Pons (tissue), 1 donor: ENCODE measurements around the gene MT1H.
"Not testable (repeated sequence)": the region's sequence is repeated elsewhere in the genome, so short reads cannot be mapped to it uniquely, and the experiment has no call there.

Experiments
- DNase-seq: peaks from one replicate; pipeline ENCODE4 v3.0.0-alpha.2; 2016; ENCODE audit warnings: low spot score

Gene MT1H

DNA sequence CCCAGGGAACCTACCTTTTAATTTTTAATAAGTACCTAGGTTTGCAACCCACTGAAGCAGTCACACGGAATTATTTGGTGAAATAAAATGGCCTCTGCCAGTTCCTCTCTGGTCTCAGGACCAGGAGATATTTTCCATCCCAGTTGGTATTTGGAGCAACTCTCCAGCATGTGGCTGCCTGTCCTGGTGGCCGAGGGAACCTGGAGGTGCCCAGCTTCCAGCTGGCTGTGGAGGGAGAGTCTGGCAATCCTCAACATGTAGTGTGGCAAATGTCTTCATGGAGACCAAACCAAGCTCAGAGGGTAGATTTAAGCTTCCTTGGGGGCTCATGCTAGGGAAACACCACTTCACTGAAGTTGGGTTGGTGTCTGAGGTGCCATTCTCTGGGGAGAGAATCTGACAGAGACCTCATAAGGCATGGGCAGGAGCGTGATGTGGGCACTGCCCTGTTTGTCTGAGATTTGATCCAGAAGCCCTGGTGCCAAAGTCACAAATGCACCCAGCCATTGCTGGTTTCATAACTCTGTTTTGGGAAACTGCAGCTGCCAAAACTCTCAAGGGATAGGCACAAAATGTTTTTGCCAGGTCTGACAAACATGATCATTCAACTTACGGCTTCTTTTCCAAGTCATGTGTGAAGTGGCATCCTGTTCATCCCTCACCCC lies 15.4 kb downstream of the MT1H start:
- no peak for DNase-seq

DNA sequence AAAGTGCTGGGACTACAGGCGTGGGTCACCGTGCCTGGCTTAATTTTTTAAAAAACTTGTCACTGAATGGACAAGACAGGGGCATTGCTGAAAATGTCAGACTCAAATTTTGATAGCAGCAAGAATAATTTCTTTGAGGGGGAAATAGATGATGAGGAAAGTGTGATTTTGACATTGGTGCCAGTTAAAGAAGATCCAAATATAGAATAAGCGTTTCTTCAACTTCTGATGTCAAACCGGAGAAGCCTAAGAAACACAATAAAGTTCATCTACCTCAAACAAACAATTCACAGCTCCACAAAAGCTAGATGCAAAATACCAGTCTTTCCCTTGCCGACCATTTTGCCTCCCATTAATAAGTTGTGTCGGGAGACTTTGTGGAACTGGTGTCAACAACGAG lies 17.1 kb downstream of the MT1H start:
- no peak for DNase-seq

DNA sequence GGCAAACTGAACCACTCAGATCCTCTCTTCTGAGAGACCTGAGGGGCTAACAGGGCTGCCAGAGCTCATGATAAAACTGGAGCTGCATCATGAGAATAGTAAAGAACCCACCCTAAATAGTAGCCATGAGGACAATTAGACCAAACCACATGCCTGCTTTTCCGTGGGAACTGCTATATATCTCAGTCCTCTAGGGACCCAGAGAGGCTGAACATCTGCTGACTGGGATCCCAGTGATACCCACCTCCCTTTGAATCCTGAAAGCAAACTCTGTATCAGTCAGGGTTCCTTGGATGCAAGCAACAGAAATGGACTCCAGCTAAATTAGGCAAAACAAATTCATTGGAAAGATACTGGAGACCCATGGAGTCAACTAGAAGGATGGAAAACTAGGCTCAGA lies 19.1 kb downstream of the MT1H start:
- DNase-seq: no peak

DNA sequence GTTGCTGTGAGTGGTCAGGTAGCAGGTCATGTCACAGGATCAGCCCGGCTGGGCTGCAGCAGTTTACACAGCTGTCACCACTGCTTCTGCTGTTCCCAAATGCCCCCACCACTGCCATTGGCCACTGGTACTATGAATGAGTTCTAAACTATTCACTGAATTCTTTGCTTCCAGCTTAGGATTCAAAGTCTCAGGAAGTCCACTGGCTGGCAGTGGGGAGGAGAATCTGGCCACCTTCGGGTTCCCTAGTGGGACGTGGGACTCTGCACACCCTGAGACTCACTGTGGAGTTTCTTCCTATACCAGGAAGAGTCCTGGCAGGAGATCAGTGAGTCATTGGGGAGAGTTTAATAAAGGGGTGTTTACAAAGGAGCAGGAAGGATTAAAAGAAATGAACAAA lies 19.6 kb downstream of the MT1H start:
- no peak for DNase-seq

DNA sequence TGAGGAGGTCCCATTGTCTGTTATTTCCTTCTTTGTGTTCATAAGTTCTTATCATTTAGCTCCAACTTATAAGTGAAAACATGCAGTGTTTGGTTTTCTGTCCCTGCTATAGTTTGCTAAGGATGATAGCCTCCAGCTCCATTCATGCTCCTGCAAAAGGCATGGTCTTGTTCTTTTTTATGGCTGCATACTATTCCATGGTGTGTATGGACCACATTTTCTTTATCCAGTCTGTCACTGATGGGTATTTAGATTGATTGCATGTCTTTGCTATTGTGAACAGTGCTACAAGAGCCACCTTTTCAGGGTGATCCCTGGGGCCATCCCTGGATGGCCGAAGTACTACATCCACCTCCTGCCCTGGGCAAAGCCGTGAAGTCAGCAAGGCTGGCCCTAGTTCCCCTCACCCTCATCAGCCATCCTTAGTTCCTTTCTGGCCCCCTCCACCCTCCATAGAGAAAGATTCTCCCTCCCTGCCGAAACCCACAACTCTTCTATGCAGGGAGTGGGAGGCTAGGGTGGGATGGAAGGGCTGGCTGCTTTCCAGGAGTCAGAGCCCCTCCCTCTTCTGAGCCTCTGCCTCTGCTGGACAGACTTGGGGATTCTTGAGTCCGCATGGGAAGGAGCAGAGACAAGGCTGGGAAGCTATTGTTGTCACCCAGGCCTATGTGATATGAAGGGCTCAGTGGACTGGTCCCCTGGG lies 21.0 kb downstream of the MT1H start:
- DNase-seq: no peak

DNA sequence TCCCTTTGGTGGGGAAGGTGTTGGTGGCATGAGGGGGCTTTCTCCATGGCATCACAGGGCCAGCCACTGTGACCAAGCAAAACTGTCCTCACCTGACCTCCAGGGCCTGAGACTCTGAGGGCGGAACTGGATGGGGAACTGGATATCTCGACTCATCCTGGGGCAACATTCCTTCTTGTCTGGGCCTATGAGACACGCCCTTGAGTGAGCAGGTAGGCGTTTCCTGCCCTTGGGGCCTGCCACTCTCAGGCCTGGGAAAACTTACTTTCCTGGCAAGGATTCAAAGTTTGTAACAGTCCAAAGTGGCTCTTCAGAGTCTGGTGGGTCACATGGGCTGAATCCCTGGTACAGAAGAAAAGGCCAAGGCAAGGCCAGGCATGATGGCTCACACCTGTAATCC lies 22.3 kb downstream of the MT1H start:
- DNase-seq: no peak

DNA sequence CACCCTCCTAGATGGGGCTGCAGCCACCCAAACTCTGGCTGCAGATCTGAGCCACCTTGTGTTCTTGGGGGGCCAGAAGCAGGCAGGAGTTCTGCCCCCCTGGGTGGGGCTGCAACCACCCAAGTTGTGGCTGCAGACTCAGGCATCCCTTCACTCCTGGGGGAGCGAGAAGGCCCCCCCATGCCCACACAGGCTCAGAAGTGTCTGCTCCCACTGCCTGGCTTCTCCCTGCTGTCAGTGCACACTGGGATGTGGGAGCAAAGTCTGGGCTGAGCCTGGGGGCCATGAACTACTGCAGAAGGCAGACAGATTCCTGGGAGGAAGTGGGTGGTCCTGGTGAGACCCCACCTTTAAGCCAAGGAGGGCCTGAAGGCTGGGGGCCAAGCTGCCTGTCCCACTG lies 25.6 kb downstream of the MT1H start:
- DNase-seq: no peak

DNA sequence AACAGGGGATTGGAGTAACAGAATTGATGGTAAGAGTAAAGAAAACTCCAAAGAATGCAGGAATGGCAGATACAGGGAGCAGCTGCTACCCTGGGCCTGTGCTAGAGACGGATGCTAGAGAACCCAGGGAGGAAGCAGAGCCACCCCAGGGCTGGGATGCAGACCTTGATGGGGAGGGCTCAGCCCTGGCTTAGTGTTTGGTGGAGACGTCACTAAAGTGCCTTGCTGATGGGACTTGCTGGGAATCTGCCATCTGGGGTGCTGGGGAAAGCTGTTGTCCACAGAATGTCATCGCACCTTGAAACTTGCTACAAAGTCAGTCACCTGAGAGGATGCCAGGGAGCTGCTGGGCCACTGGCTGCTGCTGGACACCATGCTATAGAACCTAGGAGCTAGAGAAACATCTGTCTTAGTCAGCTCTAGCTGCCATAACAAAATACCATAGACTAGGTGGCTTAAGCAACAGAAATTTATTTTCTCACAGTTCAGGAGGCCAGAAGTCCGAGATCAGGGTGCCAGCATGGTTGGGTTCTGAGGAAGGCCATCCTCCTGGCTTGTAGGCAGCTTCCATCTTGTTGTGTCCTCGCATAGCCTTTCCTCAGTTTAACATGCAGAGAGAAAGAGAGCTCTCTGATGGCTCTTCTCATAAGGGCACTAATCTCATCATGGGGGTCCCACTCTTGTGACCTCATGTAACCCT lies 28.0 kb downstream of the MT1H start:
- no peak for DNase-seq

DNA sequence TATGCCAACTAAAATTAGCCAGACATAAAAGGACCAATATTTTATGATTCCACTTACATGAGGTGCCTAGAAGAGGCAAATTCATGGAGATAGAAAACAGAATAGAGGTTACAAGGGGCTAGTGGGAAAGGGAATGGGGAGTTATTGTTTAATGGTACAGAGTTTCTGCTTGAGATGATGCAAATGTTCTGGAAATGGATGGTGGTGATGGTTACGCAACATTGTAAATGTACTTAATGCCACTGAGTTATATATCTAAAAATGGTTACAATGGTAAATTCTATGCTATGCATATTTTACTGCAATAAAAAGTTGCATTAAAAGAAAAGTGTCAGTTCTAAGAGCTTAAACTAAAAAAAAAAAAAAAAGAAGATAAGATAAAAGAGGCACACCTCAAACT lies 30.6 kb downstream of the MT1H start:
- no peak for DNase-seq

DNA sequence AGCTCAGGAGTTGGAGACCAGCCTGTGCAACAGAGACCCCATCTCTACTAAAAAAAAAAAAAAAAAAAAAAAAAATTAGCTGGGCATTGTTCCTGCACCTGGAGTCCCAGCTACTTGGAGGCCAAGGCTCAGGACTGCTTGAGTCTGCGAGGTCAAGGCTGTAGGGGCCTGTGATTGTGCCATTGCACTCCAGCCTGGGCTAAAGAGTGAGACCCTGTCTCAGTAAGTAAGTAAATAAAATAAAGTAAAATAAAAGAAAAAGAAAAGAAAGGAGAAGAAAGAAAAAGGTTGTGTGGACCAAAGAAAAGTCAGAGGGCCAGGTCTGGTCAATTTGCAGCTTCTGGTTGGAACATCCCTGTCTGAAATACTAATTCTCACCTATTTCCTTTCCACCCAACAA lies 31.0 kb downstream of the MT1H start:
- no peak for DNase-seq

DNA sequence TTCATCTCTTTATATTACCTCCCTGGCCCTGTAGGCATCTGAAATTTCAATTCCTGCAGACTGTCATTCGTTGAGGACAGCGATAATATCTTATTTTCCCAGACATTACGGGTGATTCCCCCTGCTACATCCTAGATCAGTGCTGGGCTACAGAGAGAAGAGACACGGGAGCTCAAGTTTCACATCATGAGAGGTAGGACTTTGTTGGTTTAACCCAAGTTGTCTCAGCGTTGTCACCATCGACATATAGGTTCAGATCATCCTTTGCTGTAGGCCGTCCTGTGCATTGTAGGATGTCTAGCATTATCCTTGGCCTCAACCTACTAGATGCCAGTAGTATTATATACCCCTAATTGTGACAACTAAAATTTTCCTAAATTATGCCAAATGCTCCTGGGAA lies 31.9 kb downstream of the MT1H start:
- DNase-seq: no peak

DNA sequence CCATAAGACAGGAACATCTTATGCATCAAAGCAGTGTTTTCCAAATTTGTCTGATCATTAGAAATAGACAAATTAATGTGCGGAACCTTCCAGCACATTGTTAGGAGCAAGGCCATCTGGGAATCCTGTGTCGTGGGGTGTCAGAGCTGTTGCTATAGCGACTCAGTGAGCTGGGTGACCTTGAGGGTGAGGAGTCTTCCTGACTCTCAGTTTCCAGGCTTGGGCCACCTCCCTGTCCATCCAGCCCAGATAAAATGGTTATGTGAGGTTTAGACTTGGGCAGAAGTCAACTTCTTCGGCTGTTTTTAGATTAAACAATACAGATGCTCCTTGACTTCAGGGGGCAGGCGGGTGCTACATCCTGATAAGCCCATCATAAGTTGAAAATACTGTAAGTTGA lies 33.2 kb downstream of the MT1H start:
- DNase-seq: no peak

DNA sequence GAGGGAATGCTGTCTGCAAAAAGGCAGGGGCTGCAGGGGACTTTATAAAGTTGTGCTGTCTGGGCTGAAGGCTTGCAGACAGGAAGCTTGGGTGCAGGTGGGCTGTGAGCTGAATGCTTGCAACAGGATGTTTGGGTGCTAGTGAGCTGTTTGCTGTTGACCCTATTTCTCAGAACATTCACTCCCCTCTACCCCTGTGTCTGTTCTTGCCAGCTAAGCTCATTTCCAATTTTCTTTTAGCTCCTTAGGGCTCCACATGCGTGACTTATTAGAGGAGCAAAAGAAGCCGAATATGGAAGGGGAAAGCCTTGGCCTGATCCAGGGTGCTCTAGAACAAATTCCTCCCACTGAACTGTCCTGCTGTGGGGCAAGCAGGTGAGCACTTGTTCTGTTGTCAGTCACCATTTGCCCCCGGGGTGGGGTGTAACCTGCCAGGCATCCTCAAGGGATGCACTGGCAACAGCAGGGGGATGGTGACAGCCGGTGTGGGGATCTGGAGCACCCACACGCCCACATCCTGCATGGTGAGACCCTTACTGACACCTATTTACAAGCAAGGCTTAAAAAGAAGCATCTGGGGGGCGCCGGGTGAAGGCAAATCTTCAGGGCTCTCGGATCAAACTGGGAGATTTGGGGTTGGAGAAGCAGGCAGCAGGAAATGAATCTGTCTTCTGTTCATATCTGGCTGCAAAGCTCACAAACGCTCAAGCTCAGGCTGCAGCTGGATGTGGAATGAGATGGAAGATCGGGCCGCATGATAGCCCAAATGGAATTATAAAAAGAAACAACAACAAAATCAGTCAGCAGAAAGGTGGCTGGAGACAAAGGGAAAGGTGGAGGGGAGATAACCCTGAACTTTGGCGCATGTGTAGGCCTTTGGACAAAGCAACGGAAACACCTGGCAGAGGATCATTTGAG lies 39.2 kb downstream of the MT1H start:
- DNase-seq: no peak

DNA sequence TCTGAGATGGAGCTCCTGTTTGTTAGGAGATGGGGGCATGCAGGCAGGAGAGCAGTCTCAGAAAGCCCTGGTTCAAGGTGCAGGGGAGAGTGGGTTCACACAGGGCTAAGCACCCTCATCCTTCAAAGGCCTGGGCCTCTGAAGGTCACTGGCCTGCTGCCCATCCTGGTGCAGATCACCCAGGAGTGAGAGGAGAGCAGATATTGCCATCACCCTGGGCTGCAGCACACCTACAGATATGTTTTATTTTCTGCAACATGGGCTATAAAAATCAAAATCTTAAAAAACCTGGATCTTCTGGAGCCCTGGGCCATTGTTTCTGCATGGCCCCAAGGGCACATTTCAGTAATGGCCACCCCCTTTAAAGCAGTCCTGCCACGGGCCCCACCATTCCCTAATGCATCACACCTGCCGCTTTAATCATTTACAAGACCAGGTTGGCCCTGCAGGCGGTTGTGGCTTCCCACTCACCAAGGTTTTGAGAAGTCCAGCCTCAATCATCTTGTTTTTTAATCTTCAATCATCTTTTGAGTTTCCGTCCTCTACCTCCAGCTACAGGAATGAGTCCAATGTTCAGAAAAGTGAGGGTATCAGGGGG lies 39.9 kb downstream of the MT1H start:
- no peak for DNase-seq

DNA sequence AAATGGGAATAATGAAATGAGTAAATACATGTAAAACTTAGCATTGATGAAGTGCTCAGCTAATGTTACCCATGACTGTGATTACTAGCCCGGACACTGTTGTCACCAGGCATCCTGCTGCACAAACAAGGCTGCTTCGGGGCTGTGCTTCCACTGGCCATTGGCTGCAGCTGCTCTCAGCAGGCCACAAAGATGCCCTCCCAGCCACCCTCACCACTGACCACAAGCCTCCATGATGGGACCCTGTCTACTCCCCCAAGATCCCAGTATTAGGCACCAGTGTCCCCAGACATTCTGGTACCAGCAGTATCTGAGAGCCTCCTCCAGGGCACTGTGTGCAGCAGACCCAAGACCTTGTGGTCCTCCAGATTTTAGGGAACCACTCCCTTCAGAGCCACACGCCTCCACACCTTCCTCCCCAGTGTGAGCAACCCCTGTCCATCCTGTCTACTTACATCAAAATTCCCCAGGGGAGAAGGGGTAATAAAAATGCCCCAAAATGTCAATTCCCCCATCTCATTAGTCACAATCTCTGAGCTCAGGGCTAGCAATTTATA lies 40.6 kb downstream of the MT1H start:
- DNase-seq: no peak

DNA sequence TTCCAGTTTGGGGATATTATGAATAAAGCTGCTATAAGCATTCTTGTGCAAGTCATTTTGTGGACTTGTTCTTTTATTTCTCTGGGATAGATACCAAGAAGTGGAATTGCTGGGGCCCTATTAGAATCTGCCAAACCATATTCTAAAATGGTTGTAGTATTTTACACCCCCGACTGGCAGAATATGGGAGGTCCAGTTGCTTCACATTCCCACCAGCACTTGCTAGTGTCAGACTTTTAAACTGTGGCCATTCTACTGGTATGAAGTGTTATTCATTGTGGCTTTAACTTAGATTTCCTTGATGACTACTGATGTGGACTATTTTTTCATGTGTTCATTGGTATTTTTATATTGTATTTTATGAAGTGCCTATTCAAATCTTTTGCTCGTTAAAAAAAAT lies 42.2 kb downstream of the MT1H start:
- DNase-seq: no peak

DNA sequence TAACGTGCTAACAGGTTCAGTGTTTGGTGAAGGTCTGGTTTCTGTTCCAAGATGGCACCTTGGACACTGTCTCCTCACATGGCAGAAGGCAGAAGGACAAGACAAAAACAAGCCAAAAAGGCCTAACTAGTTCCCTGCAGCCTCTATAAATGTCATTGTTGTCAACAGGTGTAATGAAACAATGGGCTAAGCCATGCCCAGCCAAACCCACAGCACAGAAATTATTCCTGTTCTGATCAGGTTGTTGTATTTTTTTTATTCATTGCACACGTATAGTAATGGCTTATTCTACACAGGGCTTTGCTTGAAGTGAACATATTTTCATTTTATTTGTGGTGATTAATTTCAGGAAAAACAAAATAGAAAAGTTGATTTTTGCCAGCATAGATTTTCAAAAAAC lies 44.2 kb downstream of the MT1H start:
- DNase-seq: no peak

DNA sequence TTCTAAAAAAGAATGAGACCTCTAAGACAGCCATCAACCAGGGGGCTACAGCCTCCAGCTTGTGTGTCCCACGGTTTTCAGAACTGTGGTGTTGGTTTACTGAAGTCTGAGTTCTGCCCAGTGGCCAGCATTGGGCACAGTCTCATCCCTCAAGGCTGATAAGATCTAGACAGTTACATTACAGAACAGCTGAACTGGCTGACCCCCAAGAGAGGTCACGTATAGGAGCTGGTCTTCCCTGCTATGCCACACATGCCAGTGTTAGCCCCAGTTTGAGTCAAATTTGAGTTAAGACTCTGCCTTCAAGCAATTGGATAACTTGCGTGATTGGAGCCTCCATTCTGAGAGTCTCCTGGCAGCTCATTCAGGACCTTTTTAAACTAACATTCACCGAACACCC lies 45.5 kb downstream of the MT1H start:
- DNase-seq: no peak

DNA sequence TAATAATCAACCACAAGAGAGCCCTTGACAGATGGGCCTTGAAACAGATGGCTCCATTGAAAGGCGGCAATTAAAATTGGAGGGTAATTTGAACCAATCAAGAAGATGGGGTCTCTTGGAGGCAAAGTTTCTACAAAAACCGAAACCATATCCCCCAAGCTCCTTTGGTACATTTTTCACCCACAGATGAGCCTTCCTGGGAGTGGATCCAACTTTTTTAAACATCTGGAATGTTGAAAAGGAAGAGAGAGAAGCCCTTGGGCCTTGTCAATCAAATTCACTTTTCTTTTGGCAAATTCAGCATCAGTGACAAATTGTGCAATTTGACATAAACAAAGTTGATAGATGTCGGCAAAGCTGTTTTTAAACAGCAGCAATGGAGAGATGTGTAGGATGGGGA lies 47.1 kb downstream of the MT1H start:
- DNase-seq: no peak

DNA sequence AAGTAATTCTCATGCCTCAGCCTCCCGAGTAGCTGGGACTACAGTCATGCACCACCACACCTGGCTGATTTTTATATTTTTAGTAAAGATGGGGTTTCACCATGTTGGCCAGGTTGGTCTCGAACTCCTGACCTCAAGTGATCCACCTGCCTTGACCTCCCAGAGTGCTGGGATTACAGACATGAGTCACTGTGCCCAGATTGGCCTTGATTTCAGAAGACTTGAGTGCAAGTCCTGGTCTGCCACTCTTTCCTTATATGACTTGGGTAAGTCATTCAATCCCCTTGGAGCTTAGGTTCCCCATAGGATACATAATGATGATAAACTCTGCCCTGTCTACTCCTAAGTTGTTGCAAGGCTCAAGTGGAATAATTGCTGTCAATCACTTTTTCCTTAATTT lies 47.9 kb downstream of the MT1H start:
- not testable (repeated sequence) for DNase-seq
